ENCODE data around the gene PLA2G4A.

DNA sequence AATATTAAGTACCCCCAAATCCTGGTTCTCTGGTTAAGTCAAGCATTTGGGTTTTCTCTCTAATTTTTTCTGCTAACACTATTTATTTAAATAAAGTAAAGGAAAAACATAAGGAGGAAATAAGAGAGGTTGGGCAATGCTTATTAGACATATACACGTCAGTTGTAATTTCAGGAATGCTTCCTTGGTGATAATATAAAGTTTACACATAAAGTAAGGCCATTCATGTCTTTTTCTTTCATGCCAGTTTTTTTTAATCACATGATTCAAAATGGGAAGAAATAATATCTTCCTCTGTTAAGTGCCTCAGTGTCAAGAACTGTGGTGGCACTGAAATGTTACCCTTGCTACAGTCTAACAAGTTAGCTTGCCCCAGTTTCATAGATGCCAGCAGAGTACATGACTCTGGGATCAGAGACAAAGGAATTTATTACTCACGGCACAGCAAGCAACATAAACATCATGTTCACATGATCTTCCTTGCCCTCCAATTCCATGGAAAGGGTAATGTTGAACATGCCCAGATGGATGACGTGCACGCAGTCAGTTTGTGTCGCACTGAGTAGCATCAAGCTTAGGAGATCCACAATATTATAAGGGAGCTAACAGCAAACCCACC is 184.9 kb downstream of the PLA2G4A start:
- TF ChIP-seq POLR2A (IDR thresholded peaks at IDR 0.05; ENCODE audit: borderline replicate concordance, extremely low read depth, insufficient read depth, insufficient read length) (no peak), ZNF274 (IDR thresholded peaks at IDR 0.05; ENCODE audit: low read depth, low read length) (no peak), CBX3 (IDR thresholded peaks at IDR 0.05; ENCODE audit: low read depth) (no peak), RAD21 (IDR thresholded peaks at IDR 0.05; ENCODE audit: low read depth) (no peak), SP1 (IDR thresholded peaks at IDR 0.05; ENCODE audit: low read depth) (no peak)
- TF ChIP-seq, protein P1, sequence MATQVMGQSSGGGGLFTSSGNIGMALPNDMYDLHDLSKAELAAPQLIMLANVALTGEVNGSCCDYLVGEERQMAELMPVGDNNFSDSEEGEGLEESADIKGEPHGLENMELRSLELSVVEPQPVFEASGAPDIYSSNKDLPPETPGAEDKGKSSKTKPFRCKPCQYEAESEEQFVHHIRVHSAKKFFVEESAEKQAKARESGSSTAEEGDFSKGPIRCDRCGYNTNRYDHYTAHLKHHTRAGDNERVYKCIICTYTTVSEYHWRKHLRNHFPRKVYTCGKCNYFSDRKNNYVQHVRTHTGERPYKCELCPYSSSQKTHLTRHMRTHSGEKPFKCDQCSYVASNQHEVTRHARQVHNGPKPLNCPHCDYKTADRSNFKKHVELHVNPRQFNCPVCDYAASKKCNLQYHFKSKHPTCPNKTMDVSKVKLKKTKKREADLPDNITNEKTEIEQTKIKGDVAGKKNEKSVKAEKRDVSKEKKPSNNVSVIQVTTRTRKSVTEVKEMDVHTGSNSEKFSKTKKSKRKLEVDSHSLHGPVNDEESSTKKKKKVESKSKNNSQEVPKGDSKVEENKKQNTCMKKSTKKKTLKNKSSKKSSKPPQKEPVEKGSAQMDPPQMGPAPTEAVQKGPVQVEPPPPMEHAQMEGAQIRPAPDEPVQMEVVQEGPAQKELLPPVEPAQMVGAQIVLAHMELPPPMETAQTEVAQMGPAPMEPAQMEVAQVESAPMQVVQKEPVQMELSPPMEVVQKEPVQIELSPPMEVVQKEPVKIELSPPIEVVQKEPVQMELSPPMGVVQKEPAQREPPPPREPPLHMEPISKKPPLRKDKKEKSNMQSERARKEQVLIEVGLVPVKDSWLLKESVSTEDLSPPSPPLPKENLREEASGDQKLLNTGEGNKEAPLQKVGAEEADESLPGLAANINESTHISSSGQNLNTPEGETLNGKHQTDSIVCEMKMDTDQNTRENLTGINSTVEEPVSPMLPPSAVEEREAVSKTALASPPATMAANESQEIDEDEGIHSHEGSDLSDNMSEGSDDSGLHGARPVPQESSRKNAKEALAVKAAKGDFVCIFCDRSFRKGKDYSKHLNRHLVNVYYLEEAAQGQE (IDR thresholded peaks at IDR 0.05; ENCODE audit: low read depth), result no peak
- TF ChIP-seq, protein P2, sequence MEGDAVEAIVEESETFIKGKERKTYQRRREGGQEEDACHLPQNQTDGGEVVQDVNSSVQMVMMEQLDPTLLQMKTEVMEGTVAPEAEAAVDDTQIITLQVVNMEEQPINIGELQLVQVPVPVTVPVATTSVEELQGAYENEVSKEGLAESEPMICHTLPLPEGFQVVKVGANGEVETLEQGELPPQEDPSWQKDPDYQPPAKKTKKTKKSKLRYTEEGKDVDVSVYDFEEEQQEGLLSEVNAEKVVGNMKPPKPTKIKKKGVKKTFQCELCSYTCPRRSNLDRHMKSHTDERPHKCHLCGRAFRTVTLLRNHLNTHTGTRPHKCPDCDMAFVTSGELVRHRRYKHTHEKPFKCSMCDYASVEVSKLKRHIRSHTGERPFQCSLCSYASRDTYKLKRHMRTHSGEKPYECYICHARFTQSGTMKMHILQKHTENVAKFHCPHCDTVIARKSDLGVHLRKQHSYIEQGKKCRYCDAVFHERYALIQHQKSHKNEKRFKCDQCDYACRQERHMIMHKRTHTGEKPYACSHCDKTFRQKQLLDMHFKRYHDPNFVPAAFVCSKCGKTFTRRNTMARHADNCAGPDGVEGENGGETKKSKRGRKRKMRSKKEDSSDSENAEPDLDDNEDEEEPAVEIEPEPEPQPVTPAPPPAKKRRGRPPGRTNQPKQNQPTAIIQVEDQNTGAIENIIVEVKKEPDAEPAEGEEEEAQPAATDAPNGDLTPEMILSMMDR (IDR thresholded peaks at IDR 0.05 in 2 of 3, conservative IDR thresholded peaks at IDR 0.05 in 1 of 3; ENCODE audit: borderline replicate concordance in 1 of 3, insufficient read depth in 1 of 3, low read depth in 2 of 3, low read length in 2 of 3), result no peak
- TF ChIP-seq, protein P3, sequence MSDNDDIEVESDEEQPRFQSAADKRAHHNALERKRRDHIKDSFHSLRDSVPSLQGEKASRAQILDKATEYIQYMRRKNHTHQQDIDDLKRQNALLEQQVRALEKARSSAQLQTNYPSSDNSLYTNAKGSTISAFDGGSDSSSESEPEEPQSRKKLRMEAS (IDR thresholded peaks at IDR 0.05), result no peak
